Globus pallidus (tissue), 1 donor: ENCODE results near the gene THUMPD2.
"Not testable (repeated sequence)": the region's sequence is repeated elsewhere in the genome, so short reads cannot be mapped to it uniquely, and the experiment has no call there.

Source experiments
- DNase-seq: peaks from one replicate; pipeline ENCODE4 v3.0.0-alpha.2; 2015; ENCODE audit warnings: low spot score

The THUMPD2 gene

DNA sequence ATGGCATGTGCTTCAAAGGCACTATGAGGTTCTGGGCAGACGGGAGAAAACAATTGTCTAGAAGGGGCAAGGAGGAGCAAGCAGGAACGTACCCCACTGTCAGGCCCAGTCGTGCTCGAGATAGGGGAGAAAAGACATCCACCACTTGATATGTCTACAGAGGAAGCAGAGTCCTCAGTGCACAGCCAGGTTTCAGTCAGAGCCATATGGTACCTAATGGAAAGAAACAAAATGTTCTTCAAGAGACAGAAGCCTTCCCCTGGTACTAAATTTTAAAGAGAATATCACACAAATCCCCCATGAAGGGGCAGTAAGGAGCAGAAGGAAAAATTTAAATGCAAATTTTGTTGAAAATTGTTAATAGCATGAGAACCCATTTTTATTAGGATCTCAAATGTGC lies 21.9 kb downstream of the THUMPD2 start:
- no peak for DNase-seq

DNA sequence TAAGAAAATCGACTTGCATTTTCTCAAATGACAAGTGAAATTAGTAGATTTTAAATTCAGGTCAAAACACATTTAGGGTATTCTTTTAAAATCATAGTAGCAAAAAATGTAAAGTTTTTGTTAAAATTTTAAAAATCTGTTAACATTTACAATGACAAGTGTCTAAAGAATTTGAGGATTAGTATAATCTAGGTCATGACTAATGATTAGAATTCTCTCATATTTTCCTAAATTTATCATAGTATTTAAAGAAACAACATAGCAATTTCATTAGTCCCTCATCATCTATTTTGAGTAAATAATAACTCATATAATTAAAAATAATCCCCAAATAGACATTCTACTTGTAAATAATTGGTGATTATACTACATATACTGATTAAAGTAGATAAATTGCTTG lies 23.6 kb downstream of the THUMPD2 start:
- DNase-seq, result no peak

DNA sequence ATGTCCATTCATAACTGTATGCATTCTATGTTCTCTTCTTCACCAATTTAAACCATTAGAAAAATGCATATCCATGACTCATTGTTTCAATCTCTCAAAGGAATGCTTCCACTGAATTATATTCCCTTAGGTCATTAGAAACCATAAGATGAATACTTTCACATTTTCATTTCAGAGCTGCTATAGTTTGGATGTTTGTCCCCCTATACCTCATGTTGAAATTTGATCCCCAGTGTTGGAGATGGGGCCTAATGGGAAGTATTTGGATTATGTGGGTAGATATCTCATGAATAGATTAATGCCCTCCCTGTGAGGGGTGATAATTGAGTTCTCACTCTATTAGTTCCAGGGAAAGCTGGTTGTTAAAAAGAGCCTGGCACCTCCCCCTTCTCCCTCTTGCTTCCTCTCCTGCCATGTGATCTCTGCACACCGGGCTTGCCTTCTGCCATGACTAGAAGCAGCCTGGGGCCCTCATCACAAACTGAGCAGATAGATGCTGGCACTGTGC lies 35.7 kb downstream of the THUMPD2 start:
- DNase-seq, result no peak

DNA sequence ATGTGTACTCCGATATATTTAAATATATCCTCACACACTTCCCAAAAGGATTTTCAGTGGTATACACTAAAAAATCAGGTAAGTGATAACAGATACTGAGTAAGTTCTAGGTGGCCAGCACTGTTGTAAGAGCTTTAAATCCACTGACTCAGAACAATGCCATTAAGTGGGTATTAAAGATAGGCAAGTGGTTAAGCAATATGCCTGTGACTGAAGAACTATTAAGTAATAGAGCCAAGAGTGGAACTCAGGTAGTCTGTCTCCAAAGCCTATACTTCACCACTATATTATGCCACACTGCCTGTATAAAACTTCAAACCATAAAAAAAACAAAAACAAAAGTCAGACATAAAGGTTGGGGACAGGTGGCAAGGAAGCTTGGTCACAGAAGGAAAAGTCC lies 37.2 kb downstream of the THUMPD2 start:
- no peak for DNase-seq

DNA sequence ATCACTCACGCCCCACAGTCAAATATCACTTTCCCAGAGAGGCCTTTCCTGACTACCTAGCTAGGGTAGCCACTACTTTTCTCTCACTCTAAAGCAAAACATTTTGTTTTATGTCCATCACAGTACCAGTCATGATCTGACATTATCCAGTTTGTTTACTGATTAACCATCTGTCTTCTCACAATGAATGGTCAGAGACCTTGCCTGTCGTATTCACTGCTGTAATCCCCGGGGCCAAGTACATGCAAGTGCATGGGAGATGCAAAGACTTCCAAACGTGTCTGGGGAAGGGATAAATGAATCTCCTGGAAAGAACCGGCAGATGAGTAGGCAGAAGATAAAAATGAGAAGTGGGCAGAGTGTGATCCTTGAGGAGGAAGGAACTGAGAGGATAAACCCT lies 39.7 kb downstream of the THUMPD2 start:
- no peak for DNase-seq

DNA sequence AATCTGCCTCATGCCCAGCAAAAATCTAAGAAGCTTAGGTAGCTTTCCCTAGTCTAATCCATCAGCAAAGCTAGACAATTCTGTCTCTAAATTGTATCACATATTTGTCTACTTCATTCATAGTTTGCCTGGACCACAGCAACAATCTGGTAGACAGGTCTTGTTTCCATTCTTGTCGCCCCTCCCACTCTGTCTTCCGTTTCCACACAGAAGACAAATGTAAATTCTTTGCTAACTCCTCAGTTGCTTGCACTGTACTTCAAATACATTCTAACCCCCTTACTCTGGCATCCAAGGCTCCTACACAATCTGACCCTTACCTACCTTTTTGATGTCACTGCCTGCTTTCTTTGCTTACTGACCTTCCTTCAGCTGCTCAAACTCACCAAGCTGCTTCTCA lies 40.1 kb downstream of the THUMPD2 start:
- DNase-seq, result no peak

DNA sequence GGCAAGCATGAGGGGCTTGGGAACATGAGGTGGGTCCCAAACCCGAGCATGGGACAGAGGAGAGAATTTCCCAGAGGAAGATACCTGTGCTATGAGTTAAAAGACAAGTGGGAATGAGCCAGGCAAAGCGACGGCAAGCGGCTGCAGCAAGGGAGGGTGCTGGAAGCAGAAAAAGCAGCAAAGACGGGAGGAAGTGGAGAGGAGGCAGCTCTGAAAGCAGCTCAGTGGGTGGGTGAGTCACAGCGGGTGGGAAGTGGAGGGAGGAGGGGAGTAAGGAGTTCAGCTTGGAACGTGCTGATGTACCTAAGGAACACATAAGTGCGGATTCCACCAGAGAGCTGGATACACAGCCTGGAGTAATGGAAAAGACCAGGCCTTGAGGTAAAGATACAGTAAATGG lies 41.4 kb downstream of the THUMPD2 start:
- no peak for DNase-seq

DNA sequence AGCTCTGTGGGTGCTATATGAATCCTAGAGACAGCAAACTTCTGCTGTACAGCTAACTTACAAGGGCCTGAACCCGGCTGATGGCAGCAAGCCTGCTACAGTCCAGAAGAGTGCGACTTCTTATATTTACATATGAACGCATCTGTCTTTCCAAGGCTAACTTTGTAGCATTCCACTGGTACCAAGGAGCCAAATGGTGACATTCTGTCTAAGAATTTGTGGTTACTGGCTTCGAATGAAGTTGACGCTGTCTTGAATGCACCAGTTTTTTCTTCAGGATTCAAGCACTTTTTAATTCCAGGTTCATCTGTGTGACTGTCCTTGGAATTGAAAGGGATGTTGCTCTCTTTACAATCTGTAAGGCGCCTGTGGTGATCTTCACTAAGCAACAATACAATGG lies 42.4 kb downstream of the THUMPD2 start:
- no peak for DNase-seq

DNA sequence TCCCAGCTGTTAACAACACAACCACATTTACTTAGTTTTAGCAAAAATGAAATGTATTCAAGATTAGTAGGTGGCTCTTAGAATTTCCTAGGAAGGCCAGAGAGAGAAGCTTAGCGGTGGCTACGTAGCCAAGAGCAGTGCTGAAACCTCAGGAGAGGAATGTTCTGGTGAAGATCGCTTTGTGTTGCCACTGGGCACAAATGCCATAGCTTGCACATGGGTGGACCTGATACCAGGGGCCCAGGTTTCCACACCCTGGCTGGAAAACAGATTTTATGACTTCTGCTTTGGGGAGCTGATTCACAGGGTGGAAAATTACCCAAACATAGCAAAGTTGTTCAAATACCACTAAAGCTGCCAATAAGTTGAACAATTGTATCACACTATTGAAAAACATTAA lies 43.4 kb downstream of the THUMPD2 start:
- no peak for DNase-seq

DNA sequence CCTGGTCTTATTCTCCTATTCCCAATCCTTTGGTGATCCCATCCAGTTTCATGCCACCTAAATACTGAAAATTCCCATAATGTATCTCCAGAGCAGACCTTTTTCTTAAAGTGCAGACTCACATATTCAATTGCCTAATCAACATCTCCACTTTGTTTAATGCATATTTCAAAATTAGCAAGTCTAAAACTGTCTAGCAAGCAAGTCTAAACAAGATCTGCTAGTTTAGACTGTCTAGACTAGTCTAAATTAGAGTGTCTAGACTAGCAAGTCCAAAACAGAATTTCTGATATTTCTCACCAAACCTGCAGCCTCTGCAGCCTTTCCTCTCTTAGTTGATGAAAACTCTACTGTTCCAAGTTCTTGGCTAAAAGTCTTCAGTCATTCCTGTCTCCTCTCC lies 44.6 kb downstream of the THUMPD2 start:
- DNase-seq, result no peak

DNA sequence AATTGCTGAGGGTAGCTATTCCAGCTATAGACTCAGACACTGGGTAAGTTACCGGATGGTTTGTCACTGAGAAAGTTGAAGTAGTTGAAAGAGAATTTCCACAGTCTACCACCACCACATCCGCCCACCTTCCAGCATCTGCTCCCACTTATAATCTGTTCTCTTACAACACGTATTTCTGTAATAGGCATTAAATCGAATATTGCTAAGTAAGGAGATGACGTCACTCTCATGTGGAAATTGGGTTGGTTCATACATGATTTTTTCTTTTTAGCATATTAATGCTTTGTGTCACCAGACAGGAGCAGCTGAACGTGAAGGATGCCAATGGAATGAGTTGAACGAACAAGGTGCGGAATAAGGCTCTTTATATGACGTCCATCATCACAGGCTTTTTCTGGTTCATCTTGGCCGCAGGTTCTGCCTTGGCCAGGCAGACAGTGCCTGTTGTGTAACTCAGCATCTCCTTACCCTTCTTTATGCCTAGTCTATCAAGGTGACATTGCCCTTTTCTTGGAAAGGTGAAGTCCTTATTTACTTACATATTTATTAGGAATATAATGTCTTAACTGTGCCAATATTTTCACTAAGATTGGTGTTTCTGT lies 45.9 kb downstream of the THUMPD2 start:
- no peak for DNase-seq

DNA sequence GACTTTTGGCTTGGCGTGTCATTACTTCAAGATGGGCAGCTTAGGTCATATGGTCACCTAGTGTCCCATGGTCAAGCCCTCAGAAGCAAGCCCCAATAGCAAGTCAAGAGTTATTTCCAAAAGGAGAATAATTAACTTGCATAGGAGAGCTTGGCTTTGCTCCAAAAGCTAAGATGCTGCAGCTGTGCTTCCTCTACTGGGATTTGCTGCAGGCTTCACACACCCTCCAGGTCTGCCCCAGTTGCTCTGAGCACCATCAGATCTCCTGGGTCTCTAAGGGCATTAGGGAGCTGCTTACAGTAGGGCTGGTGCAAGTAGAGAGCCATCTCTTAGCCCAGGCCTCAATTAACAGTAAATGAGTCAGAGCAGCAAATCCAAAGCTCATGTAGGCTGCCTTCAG lies 46.6 kb downstream of the THUMPD2 start:
- no peak for DNase-seq

DNA sequence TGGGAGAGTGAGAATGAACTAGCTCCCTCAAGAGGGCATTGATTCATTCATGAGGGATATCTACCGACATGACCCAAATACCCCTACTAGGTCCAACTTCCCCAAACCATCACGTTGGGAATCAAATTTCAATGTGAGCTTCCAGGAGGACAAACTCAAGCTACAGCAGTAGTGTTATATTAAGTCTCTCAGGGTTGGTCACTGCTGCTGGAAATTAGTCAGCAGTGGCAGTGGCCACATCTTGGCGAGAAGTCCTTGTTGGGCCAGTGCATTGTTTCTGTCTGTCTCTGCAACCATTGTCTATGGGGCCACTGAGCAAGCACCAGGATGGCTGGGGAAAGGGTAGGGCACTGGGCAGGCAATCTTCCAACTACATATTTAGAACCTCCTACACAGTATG lies 47.5 kb downstream of the THUMPD2 start:
- DNase-seq, result no peak

DNA sequence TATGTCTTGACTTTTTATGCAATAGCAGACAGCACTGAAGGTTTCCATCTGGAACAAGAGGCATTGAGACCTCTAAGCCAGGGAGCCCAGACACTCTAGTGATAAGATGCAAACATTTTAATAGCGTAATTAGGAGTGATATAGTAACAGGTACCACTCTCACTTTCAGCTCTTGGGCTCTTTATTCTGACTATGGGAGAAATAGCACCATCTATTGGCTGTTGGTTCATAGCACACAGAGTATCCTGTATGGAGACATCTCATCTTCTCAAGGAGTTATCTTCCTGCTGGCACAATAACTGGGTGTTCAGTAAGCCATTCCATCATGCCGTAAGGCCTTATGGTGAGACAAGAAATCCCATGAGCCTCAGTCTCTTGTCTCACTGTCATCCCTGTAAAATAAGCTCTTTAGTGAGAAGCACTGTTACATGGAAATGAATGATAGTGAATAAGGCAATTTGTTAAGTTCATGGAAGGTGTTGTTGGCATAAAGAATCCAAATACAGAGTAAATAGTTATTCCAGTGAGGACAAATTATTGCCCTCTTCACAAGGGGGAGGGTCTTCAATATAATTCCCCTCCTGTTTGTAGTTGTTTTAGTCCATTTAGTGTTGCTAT lies 48.3 kb downstream of the THUMPD2 start:
- DNase-seq, result no peak

DNA sequence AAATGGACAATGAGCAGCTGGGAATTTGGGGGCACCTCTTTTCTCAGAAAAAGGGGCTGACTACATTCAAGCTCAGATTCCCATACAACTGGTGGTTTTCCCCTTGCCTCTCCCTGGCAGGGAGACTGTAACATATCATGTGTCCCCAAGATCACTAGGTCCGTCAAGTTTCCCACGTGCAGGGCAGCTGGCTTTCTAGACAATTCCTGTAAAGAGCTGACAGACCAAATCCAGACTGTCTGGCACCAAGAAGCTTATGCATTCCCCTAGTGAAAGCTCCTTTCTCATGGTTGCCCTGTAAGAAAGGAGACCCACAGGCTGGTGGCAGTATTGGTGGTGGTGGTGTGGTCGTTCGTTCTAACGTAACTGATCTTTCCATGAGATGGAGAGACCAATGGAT lies 48.8 kb downstream of the THUMPD2 start:
- no peak for DNase-seq

DNA sequence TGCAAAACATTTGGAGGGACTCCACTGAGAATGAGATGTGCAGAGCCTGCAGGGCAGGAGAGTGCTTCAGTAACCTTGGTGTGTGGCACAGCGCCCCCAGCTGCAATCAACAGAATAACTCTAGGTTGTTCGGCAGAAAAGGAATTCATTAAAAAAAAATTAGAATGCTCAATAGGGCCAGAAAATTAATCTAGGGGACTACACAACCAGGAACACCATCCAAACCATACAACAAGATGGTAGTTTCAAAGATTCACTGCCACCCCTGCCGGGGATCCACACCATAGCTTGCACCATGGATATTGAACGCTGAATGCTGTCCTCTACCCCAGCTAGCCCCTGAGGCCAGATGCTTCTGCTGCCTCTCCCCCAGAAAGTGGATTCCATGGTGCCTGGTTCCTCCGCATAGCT lies 50.1 kb downstream of the THUMPD2 start:
- no peak for DNase-seq

DNA sequence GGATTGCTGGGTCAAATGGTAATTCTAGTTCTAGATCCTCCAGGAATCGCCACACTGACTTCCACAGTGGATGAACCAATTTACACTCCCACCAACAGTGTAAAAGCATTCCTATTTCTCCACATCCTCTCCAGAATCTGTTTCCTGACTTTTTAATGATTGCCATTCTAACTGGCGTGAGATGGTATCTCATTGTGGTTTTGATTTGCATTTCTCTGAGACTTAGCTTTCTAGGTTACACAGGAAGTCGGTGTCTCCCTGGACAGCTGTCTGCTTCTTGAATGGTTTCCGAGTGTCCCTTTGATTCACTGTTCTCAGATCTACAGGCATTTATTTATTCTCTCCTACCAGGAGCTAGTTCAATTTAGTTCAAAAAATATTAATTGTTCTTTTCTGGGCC lies 51.0 kb downstream of the THUMPD2 start:
- not testable (repeated sequence) for DNase-seq

DNA sequence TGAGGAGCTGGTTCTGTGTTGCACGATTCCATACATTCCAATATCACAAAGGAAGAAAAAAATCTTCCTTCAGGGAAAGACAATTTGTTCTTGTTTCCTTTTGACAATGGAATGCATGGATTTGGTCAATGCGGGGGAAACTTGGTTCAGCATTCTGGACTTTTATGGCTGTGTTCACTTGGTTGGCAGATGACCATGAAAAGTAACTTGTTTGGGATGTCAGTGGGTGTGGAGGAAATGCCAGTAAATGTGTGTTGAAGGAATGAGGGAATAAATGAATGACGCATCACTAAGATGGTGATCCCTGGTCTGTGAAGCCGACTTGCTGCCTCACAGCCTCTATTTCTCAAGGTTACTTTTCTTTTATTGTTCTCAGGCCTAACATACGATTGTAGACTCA lies 53.7 kb downstream of the THUMPD2 start:
- DNase-seq, result no peak

DNA sequence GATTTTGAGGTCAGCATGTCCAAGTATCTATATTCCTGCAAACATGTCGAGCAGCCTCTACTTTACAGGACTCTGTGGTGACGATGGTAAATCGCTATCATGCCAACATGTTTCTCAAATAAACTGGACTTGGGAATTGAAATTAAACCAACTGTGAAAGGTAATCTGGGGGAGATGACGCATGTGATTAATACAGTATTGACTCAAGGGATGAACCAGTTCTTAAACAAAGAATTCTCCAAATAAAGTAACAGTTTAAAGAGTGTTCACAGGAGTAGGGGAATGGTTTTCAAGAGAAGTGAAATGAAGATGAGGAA lies 54.3 kb downstream of the THUMPD2 start:
- DNase-seq, result no peak

DNA sequence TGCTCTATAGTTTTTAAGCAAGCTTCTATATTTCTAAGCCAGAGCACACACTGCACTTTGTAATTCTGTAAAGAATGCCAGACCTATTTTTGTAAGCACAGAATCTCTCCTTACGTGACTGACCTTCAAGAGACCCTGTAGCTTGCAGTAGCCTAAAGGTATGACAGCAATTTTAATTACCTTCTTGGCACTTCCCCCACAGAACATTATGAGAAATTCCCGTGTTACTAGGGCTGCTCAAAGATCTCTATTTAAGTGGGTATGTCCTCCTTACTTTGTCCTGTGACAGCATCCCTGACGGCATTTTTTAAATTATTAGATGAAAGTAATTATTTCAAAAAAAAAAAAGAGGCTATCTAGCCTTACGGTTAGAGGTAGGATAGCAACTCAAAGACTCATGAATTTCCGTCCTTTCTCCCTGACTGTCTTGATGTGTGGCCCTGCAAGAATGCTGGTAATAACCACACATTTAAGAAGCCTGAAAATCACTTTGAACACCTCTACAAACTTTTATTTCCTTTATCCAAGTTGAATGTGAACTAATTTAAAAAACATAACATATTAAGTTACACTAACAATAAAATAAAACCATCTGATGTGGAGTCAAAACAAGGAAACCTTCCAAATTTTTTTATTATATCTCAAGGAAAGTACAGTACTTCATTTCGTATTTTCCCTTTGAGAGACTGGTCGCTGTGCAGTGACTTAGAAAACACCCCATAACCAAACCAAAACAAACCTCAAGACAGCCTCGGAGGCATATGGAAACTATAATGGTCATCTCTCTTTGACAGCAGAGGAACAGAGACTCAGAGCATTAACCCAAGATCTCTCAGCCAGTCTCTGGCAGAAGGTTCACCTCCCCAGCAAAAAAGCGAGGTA lies 54.9 kb downstream of the THUMPD2 start:
- DNase-seq, result no peak

DNA sequence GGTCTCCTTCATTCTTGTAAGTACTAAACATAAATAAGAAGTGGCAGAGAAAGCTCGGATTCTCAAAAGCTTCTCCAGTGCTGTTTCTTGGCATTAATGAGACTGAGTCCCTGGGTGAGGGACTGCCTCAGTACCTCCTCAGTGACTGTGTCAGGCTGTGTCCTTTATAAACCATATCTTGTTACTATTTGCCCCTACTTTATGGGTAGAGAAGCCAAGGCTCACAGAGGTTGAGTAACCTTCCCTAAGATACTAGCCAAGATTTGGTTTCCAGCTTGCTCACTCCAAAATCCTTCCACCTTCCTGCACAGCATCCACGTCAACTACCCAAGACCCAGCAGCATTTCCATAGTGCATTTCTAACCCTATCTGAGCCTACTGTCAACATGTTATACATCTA lies 55.6 kb downstream of the THUMPD2 start:
- DNase-seq, result no peak

DNA sequence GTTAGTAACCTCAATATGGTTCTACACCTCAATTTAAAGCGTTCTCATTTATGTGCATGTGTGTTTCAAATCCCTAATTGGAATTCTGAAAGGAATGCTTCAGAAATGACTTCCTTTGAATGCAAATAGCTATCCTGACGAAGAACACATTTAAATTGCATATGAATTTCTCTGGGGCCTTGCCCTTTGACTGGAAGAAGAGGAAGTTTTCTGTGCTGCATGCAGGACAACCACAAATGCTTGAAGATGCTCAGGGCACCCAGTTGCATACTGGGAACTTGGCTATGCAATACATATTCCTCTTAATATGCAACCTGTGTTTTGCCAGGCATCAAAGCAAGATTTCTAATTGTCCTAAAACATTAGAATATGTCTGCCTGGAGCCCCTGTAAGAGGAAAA lies 58.1 kb downstream of the THUMPD2 start:
- no peak for DNase-seq

DNA sequence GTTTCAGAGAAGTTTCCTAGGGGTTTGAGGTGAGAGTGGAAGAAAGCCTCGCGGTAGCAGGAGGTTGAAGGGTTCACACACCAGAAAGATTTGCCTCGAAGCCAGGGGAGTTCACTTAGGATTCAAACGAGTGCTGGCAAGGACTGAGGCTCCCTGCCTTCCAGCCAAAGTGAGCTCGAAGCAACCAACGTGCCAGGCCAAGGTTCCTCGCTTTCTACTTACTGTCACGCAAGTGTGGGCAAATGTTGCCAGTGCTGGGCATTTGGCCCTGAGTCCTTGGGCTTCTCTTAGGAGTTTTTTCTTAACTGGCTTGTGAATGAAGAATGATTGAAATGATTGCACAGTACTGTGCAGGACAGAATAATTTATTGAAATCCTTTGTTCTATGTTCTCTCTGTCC lies 59.7 kb downstream of the THUMPD2 start:
- peak; percentile 74 for DNase-seq
